GM23338 (cell line): ENCODE results near the gene CDC42BPB. TPM values are rescaled to one million over a fixed set of nuclear protein-coding genes. Genes with fewer than 3 reads are reported as not detected.
A peak's percentile ranks its signal among the peaks of the same experiment; 100 is the strongest.

Source experiments
- ATAC-seq: fragments of 200-7000 bp; cut with Tn5 transposase; 3 replicates; pipeline ENCODE4 v1.9.1; 2020
- DNase-seq: peaks from one replicate; pipeline ENCODE4 v3.0.0-alpha.2; 2015; ENCODE audit warnings: low spot score
- H2AFZ ChIP-seq: fragments of 200-600 bp; sonication (generic); 2 replicates; pipeline ENCODE4 v1.8.0; 2016; ENCODE audit warnings: antibody characterized with exemption, mild to moderate bottlenecking, moderate library complexity
- H3F3A ChIP-seq: fragments of 200-600 bp; sonication (generic); replicated peaks from 2 replicates; pipeline ENCODE4 v1.8.0; 2017; ENCODE audit warnings: antibody characterized with exemption, mixed run types, low read depth
- H3K27ac ChIP-seq: fragments of 200-600 bp; sonication (generic); 2 replicates; pipeline ENCODE4 v1.6.1; 2016; ENCODE audit warnings: low read depth
- H3K27me3 ChIP-seq: fragments of 200-600 bp; sonication (generic); 2 replicates; pipeline ENCODE4 v1.8.0; 2016; ENCODE audit warnings: mild to moderate bottlenecking, mixed run types, moderate library complexity; ENCODE audit not compliant: insufficient read depth
- H3K36me3 ChIP-seq: fragments of 200-600 bp; sonication (generic); 2 replicates; pipeline ENCODE4 v1.8.0; 2016; ENCODE audit warnings: mild to moderate bottlenecking; ENCODE audit not compliant: insufficient read depth
- H3K4me1 ChIP-seq: fragments of 200-600 bp; sonication (generic); 2 replicates; pipeline ENCODE4 v1.8.0; 2016; ENCODE audit warnings: mild to moderate bottlenecking, moderate library complexity; ENCODE audit not compliant: insufficient read depth
- H3K4me2 ChIP-seq: fragments of 200-600 bp; sonication (generic); 2 replicates; pipeline ENCODE4 v1.7.1; 2017; ENCODE audit warnings: mixed run types
- H3K4me3 ChIP-seq: fragments of 200-600 bp; sonication (generic); 2 replicates; pipeline ENCODE4 v1.6.1; 2016; ENCODE audit warnings: mixed run types
- H3K79me2 ChIP-seq: fragments of 200-600 bp; sonication (generic); replicated peaks from 2 replicates; pipeline ENCODE4 v1.8.0; 2017; ENCODE audit warnings: mild to moderate bottlenecking; ENCODE audit not compliant: insufficient read depth
- H3K9me2 ChIP-seq: fragments of 200-600 bp; sonication (generic); 2 replicates; pipeline ENCODE4 v1.8.0; 2017; ENCODE audit not compliant: insufficient read depth
- H4K20me1 ChIP-seq: fragments of 200-600 bp; sonication (generic); replicated peaks from 2 replicates; pipeline ENCODE4 v1.8.0; 2017; ENCODE audit warnings: mild to moderate bottlenecking; ENCODE audit not compliant: insufficient read depth
- H3K27ac Mint-ChIP-seq: 2 replicates; pipeline ENCODE4 v1.8.0; 2020; ENCODE audit warnings: inconsistent platforms, mild to moderate bottlenecking, moderate library complexity, mixed read lengths
- H3K27me3 Mint-ChIP-seq: 3 replicates; pipeline ENCODE4 v1.8.0; 2022; ENCODE audit warnings: low read depth, mild to moderate bottlenecking, moderate library complexity, mixed read lengths, inconsistent platforms; ENCODE audit not compliant: insufficient read depth, poor library complexity
- H3K36me3 Mint-ChIP-seq: 3 replicates; pipeline ENCODE4 v1.8.0; 2021; ENCODE audit warnings: low read depth, mild to moderate bottlenecking, inconsistent platforms, moderate library complexity, mixed read lengths
- H3K4me1 Mint-ChIP-seq: 3 replicates; pipeline ENCODE4 v1.8.0; 2020; ENCODE audit warnings: mild to moderate bottlenecking, inconsistent platforms, mixed read lengths
- H3K4me3 Mint-ChIP-seq: 3 replicates; pipeline ENCODE4 v1.8.0; 2021; ENCODE audit warnings: moderate library complexity, mild to moderate bottlenecking, inconsistent platforms, mixed read lengths
- H3K9me3 Mint-ChIP-seq: 3 replicates; pipeline ENCODE4 v1.8.0; 2020; ENCODE audit warnings: moderate library complexity, mild to moderate bottlenecking, inconsistent platforms, mixed read lengths
- CREB1 ChIP-seq: fragments of 250-450 bp; sonication (Bioruptor Pico); IDR thresholded peaks from 2 replicates; pipeline ENCODE4 v1.5.0; 2020; ENCODE audit warnings: low read depth, mild to moderate bottlenecking, moderate library complexity
- ETS1 ChIP-seq: IDR thresholded peaks from 2 replicates; pipeline ENCODE4 v1.6.1; 2016; ENCODE audit warnings: antibody characterized with exemption
- EZH2 ChIP-seq: fragments of 200-600 bp; sonication (generic); IDR thresholded peaks from one replicate; pipeline ENCODE4 v1.8.0; 2017; ENCODE audit warnings: antibody characterized with exemption, mild to moderate bottlenecking, low read depth; ENCODE audit not compliant: unreplicated experiment
- EZH2phosphoT487 ChIP-seq: fragments of 200-600 bp; sonication (generic); IDR thresholded peaks from one replicate; pipeline ENCODE4 v1.8.1; 2018; ENCODE audit warnings: antibody characterized with exemption; ENCODE audit not compliant: unreplicated experiment
- NANOG ChIP-seq: IDR thresholded peaks from 2 replicates; pipeline ENCODE4 v1.6.1; 2016; ENCODE audit warnings: antibody characterized with exemption, borderline replicate concordance
- POLR2AphosphoS5 ChIP-seq: IDR thresholded peaks from 2 replicates; pipeline ENCODE4 v1.6.1; 2016; ENCODE audit warnings: antibody characterized with exemption, low read depth
- STAT1 ChIP-seq: IDR thresholded peaks from one replicate; pipeline ENCODE4 v1.6.1; 2016; ENCODE audit warnings: antibody characterized with exemption; ENCODE audit not compliant: unreplicated experiment
- ZNF114 ChIP-seq: fragments of 250-450 bp; sonication (Bioruptor Pico); IDR thresholded peaks from 2 replicates; pipeline ENCODE4 v1.5.0; 2020; ENCODE audit warnings: mild to moderate bottlenecking, moderate library complexity
- ZNF462 ChIP-seq: fragments of 250-450 bp; sonication (Bioruptor Pico); IDR thresholded peaks from 2 replicates; pipeline ENCODE4 v1.5.0; 2020; ENCODE audit warnings: mild to moderate bottlenecking, moderate library complexity
- polyA plus RNA-seq: library from polyadenylated mRNA; unstranded; fragments of >200 nt; fragmentation: Nextera tagmentation; extraction: Ambion mirVana; gene quantifications from 2 replicates; pipeline ENCODE4 v1.2.1, GENCODE V29; 2016
- total RNA-seq: library from RNA; depleted of rRNA; stranded (reverse); fragments of >200 nt; shearing (Covaris generic); gene quantifications from 2 replicates; pipeline ENCODE4 v1.2.3, GENCODE V29; 2014

CDC42BPB gene
- total and polyA plus RNA-seq, 2 experiments from 2014 or later: 12.3 to 127 TPM

- no peak for TF ChIP-seq ZNF462 (CRISPR knock-in tag)
- no peak for TF ChIP-seq POLR2AphosphoS5
- TF ChIP-seq EZH2: no peak
- TF ChIP-seq ZNF114 (CRISPR knock-in tag): no peak
- no peak for TF ChIP-seq NANOG
- TF ChIP-seq CREB1 (CRISPR knock-in tag): no peak
- no peak for TF ChIP-seq ETS1
- no peak for TF ChIP-seq STAT1
Observed at GRCh38 chr14:102988054-102988453, 69.3 kb downstream of the CDC42BPB start (continued).

GRCh38 chr14:102986810-102987579, 70.4 kb downstream of the CDC42BPB start:
- DNase-seq (no peak), ATAC-seq (no peak)
- 0 out of 2 replicates have a peak overlapping the region, but pooled peaks have one; percentile 32 for H3K27ac ChIP-seq
- Mint-ChIP-seq H3K27ac (peak overlapping the region; percentile 29; the same call in 1 of the 2 replicates), H3K9me3 (peaks cover 19% of the 10 kb centered on the region), H3K36me3 (peaks cover 75% of the 10 kb centered on the region), H3K4me1 (no peaks in the 10 kb centered on the region; the same call in 2 of the 3 replicates), H3K27me3 (no peaks in the 10 kb centered on the region), H3K4me3 (no peak overlapping the region)
- no peaks in the 10 kb centered on the region for H3K4me1 ChIP-seq
- peaks cover 6% of the 10 kb centered on the region for H3K79me2 ChIP-seq
- no peaks in the 10 kb centered on the region for H3K27me3 ChIP-seq
- no peaks in the 10 kb centered on the region for H3F3A ChIP-seq
- H4K20me1 ChIP-seq: peaks cover 16% of the 10 kb centered on the region
- no peak overlapping the region for H3K4me2 ChIP-seq
- H3K9me2 ChIP-seq: no peaks in the 10 kb centered on the region; the same call in 1 of the 2 replicates
- no peak overlapping the region for H2AFZ ChIP-seq
- H3K4me3 ChIP-seq: no peak overlapping the region
- H3K36me3 ChIP-seq: peaks cover 3% of the 10 kb centered on the region
- TF ChIP-seq CREB1 (CRISPR knock-in tag) (no peak), POLR2AphosphoS5 (no peak), EZH2phosphoT487 (no peak), ZNF114 (CRISPR knock-in tag) (no peak)
